Measurements from ENCODE around the gene FGF21.

FGF21 gene

DNA sequence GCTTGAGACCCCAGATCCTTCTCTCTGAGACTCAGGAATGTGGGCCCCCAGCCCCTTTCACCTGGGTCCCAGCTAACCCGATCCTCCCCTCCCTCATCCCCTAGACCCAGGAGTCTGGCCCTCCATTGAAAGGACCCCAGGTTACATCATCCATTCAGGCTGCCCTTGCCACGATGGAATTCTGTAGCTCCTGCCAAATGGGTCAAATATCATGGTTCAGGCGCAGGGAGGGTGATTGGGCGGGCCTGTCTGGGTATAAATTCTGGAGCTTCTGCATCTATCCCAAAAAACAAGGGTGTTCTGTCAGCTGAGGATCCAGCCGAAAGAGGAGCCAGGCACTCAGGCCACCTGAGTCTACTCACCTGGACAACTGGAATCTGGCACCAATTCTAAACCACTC, 463 bp downstream of the FGF21 start:
- Histone ChIP-seq H3K36me3 (ENCODE audit: insufficient read depth, low read length) (no peaks in the 10 kb centered on the region), H4K20me1 (ENCODE audit: insufficient read depth, low read length) (no peaks in the 10 kb centered on the region), H3K27ac (ENCODE audit: low read length) (no peak overlapping the region), H3K4me1 (ENCODE audit: insufficient read depth, low read length) (peaks cover 10% of the 10 kb centered on the region), H3K79me2 (ENCODE audit: insufficient read depth, low read length) (no peaks in the 10 kb centered on the region), H3K4me3 (ENCODE audit: low read depth in 1 of 2, low read length in 2 of 2) (no peak overlapping the region), H3K9me3 (ENCODE audit: insufficient read depth, low read length, severe bottlenecking) (no peaks in the 10 kb centered on the region), H3K9ac (ENCODE audit: low read depth, low read length) (no peak overlapping the region), H3K27me3 (ENCODE audit: insufficient read depth, low read length, poor library complexity) (peaks cover 16% of the 10 kb centered on the region), H2AFZ (ENCODE audit: low read depth, low read length) (no peak overlapping the region), H3K4me2 (ENCODE audit: insufficient read depth, low read length) (no peak overlapping the region)
- DNase-seq = no peak
- TF ChIP-seq EZH2 (IDR thresholded peaks at IDR 0.05; ENCODE audit: borderline replicate concordance, low read depth, low read length, severe bottlenecking) = no peak
- no peak for TF ChIP-seq CTCF (IDR thresholded peaks at IDR 0.05; ENCODE audit: borderline replicate concordance, extremely low read depth, low read length, poor library complexity, severe bottlenecking)
- no peak for ATAC-seq (ENCODE audit: insufficient read depth, low read depth)

- no peak overlapping the region for H3K27ac ChIP-seq (ENCODE audit: low read length)
- no peak overlapping the region for H3K4me3 ChIP-seq (ENCODE audit: low read depth in 1 of 2, low read length in 2 of 2)
- H3K9ac ChIP-seq (ENCODE audit: low read depth, low read length) = no peak overlapping the region
- H4K20me1 ChIP-seq (ENCODE audit: insufficient read depth, low read length) = no peaks in the 10 kb centered on the region
- H3K4me1 ChIP-seq (ENCODE audit: insufficient read depth, low read length) = peaks cover 10% of the 10 kb centered on the region
- no peak overlapping the region for H3K4me2 ChIP-seq (ENCODE audit: insufficient read depth, low read length)
- H3K79me2 ChIP-seq (ENCODE audit: insufficient read depth, low read length) = no peaks in the 10 kb centered on the region
- H3K9me3 ChIP-seq (ENCODE audit: insufficient read depth, low read length, severe bottlenecking) = no peaks in the 10 kb centered on the region
- DNase-seq (no peak), ATAC-seq (ENCODE audit: insufficient read depth, low read depth) (no peak)
- no peak overlapping the region for H2AFZ ChIP-seq (ENCODE audit: low read depth, low read length)
- TF ChIP-seq CTCF (IDR thresholded peaks at IDR 0.05; ENCODE audit: borderline replicate concordance, extremely low read depth, low read length, poor library complexity, severe bottlenecking) (no peak), EZH2 (IDR thresholded peaks at IDR 0.05; ENCODE audit: borderline replicate concordance, low read depth, low read length, severe bottlenecking) (no peak)
- H3K36me3 ChIP-seq (ENCODE audit: insufficient read depth, low read length) = no peaks in the 10 kb centered on the region
- H3K27me3 ChIP-seq (ENCODE audit: insufficient read depth, low read length, poor library complexity) = peaks cover 16% of the 10 kb centered on the region
Measured at GRCh38 chr19:48756212-48756611, 888 bp downstream of the FGF21 start.

DNA sequence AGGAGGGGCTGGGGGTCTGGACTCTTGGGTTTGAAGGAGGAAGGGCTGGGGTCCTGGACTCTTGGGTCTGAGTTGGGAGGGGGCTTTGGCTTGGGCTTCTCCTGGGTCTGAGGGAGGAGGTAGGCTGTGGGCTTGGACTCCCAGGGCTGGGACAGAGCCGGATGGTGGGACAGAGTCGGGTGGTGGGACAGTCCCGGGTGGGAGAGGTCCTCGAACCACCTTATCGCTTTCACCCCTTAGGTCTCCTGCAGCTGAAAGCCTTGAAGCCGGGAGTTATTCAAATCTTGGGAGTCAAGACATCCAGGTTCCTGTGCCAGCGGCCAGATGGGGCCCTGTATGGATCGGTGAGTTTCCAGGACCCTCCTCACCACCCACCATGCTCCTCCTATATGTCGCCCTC, 1.4 kb downstream of the FGF21 start:
- no peak for ATAC-seq (ENCODE audit: insufficient read depth, low read depth)
- H3K9ac ChIP-seq (ENCODE audit: low read depth, low read length) = no peak overlapping the region

More for the DNA sequence above, 1.4 kb downstream of the FGF21 start:
- no peak for TF ChIP-seq CTCF (IDR thresholded peaks at IDR 0.05; ENCODE audit: borderline replicate concordance, extremely low read depth, low read length, poor library complexity, severe bottlenecking)
- TF ChIP-seq EZH2 (IDR thresholded peaks at IDR 0.05; ENCODE audit: borderline replicate concordance, low read depth, low read length, severe bottlenecking) = no peak
- Histone ChIP-seq H4K20me1 (ENCODE audit: insufficient read depth, low read length) (no peaks in the 10 kb centered on the region), H3K4me3 (ENCODE audit: low read depth in 1 of 2, low read length in 2 of 2) (no peak overlapping the region), H3K4me1 (ENCODE audit: insufficient read depth, low read length) (peaks cover 9% of the 10 kb centered on the region), H3K9me3 (ENCODE audit: insufficient read depth, low read length, severe bottlenecking) (no peaks in the 10 kb centered on the region), H3K4me2 (ENCODE audit: insufficient read depth, low read length) (no peak overlapping the region), H3K79me2 (ENCODE audit: insufficient read depth, low read length) (no peaks in the 10 kb centered on the region), H3K27me3 (ENCODE audit: insufficient read depth, low read length, poor library complexity) (peaks cover 16% of the 10 kb centered on the region), H3K27ac (ENCODE audit: low read length) (no peak overlapping the region), H3K36me3 (ENCODE audit: insufficient read depth, low read length) (no peaks in the 10 kb centered on the region), H2AFZ (ENCODE audit: low read depth, low read length) (no peak overlapping the region)
- no peak for DNase-seq
